ENCODE results near the gene ANKRD33.

DNA sequence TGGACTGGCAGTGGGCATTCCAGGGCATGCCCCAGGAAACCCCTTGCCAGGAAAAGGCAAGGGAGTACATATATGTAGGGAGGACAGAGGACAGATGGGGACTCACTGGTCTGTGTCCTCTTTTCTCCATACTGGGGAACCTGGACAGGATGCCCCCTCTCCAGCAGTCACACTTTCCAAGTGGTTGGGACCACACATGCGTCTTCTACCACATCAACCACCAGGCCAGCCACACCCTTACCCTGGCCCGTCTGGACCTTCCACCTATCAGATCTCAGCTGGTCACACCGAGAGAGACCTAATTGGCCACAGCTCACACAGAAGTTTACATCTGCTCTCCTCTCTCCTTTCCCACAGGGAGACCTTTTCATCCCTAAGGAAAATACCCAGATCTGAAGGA, 8.3 kb downstream of the ANKRD33 start:
- no peak for TF ChIP-seq GATA2 (IDR thresholded peaks at IDR 0.05; ENCODE audit: low read depth, low read length)
- TF ChIP-seq GATA3 (IDR thresholded peaks at IDR 0.05; ENCODE audit: low read depth, low read length): no peak
